ENCODE measurements around the gene RHBDD3.

Gene RHBDD3

DNA sequence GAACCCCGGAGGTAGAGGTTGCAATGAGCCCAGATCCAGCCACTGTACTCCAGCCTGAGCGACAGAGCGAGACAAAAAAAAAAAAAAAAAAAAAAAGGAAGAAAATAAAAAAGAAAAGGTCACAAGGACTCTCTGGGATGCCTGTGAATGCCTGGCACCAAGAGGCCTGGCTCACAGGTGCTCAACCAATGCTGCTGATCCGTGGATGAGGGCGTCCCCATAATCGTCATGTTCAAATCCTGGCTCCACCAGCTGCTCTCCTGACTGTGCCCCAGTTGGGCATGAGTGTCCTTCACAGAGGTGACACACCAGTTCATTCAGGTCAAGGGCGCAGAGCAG, 38.0 kb upstream of the RHBDD3 start:
- H3K4me1 ChIP-seq (ENCODE audit: insufficient read depth, poor library complexity, severe bottlenecking), result peaks cover 19% of the 10 kb centered on the region
- ATAC-seq (ENCODE audit: low read depth) (no peak), DNase-seq (ENCODE audit: low spot score) (no peak)
- no peaks in the 10 kb centered on the region for H3K36me3 ChIP-seq (ENCODE audit: low read depth)
- TF ChIP-seq, protein P1, sequence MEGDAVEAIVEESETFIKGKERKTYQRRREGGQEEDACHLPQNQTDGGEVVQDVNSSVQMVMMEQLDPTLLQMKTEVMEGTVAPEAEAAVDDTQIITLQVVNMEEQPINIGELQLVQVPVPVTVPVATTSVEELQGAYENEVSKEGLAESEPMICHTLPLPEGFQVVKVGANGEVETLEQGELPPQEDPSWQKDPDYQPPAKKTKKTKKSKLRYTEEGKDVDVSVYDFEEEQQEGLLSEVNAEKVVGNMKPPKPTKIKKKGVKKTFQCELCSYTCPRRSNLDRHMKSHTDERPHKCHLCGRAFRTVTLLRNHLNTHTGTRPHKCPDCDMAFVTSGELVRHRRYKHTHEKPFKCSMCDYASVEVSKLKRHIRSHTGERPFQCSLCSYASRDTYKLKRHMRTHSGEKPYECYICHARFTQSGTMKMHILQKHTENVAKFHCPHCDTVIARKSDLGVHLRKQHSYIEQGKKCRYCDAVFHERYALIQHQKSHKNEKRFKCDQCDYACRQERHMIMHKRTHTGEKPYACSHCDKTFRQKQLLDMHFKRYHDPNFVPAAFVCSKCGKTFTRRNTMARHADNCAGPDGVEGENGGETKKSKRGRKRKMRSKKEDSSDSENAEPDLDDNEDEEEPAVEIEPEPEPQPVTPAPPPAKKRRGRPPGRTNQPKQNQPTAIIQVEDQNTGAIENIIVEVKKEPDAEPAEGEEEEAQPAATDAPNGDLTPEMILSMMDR (IDR thresholded peaks at IDR 0.05; ENCODE audit: poor library complexity, severe bottlenecking), result no peak
- peak overlapping the region; percentile 60 for H3K4me3 ChIP-seq (ENCODE audit: severe bottlenecking)
- no peaks in the 10 kb centered on the region for H3K9me3 ChIP-seq (ENCODE audit: severe bottlenecking)
- H3K27me3 ChIP-seq (ENCODE audit: insufficient read depth, poor library complexity, severe bottlenecking), result no peaks in the 10 kb centered on the region
- peak overlapping the region; percentile 76 for H3K27ac ChIP-seq (ENCODE audit: poor library complexity, severe bottlenecking)

DNA sequence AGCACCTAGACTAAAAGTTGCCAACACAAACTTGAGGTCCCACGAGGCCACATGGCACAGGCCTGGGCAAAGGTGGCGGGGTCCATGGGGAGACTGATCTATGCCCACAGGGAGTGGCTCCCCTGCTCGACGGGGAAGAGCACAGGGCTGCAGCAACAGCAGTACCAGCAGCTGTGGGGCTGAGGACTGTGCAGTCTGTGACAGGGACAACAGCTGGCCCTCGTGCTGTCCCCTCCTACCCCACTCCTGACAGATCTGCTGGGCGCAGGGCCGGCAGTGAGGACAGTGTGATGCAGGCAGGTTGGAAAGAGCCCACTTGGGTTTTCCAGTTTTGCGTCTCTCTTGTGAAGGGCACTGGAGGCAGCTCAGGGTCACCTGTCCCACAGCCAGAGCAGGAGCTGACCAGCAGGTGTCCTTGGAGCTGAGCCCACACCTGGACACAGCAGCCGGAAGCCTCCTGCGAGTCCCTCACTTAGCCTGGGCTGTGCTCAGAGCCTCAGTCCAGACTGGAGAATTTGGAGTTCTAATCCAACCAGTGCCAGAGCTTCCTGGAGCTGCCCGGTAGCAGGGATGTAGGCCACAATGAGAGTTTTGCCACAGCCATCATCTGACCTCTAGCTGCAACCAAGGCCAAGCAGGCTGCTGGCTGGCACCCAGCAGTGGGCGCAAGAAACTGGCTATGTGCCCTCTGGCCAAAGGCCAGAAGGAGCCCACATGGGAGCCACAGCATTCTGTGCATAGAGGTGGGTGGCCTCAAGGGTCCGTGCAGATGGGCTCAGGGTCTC, 35.1 kb upstream of the RHBDD3 start:
- TF ChIP-seq, protein P1 (IDR thresholded peaks at IDR 0.05; ENCODE audit: poor library complexity, severe bottlenecking), result no peak
- no peak for ATAC-seq (ENCODE audit: low read depth)
- Histone ChIP-seq H3K4me3 (ENCODE audit: severe bottlenecking) (no peak overlapping the region), H3K27ac (ENCODE audit: poor library complexity, severe bottlenecking) (no peak overlapping the region), H3K9me3 (ENCODE audit: severe bottlenecking) (no peaks in the 10 kb centered on the region), H3K27me3 (ENCODE audit: insufficient read depth, poor library complexity, severe bottlenecking) (no peaks in the 10 kb centered on the region), H3K36me3 (ENCODE audit: low read depth) (peaks cover 26% of the 10 kb centered on the region), H3K4me1 (ENCODE audit: insufficient read depth, poor library complexity, severe bottlenecking) (peaks cover 2% of the 10 kb centered on the region)
- DNase-seq (ENCODE audit: low spot score), result no peak

DNA sequence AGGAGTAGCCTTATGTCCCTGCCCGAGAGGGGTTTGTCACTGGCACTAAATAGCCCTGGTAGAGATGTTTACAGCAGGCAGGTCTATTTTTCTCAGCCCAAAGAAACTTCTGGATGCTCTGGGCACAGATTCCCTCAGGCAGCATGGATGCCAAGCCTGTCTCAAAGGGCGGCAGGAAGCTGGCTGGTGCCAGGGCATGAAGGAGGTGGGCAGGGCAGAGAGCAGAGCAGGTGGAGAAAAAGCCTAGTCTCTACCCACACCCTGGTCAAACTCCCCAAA, 34.6 kb upstream of the RHBDD3 start:
- H3K27me3 ChIP-seq (ENCODE audit: insufficient read depth, poor library complexity, severe bottlenecking), result no peaks in the 10 kb centered on the region
- ATAC-seq (ENCODE audit: low read depth) (no peak), DNase-seq (ENCODE audit: low spot score) (no peak)
- no peak overlapping the region for H3K27ac ChIP-seq (ENCODE audit: poor library complexity, severe bottlenecking)
- no peaks in the 10 kb centered on the region for H3K9me3 ChIP-seq (ENCODE audit: severe bottlenecking)
- no peak overlapping the region for H3K4me3 ChIP-seq (ENCODE audit: severe bottlenecking)
- TF ChIP-seq, protein P1 (IDR thresholded peaks at IDR 0.05; ENCODE audit: poor library complexity, severe bottlenecking), result no peak
- H3K36me3 ChIP-seq (ENCODE audit: low read depth), result peaks cover 31% of the 10 kb centered on the region
- no peaks in the 10 kb centered on the region for H3K4me1 ChIP-seq (ENCODE audit: insufficient read depth, poor library complexity, severe bottlenecking)

DNA sequence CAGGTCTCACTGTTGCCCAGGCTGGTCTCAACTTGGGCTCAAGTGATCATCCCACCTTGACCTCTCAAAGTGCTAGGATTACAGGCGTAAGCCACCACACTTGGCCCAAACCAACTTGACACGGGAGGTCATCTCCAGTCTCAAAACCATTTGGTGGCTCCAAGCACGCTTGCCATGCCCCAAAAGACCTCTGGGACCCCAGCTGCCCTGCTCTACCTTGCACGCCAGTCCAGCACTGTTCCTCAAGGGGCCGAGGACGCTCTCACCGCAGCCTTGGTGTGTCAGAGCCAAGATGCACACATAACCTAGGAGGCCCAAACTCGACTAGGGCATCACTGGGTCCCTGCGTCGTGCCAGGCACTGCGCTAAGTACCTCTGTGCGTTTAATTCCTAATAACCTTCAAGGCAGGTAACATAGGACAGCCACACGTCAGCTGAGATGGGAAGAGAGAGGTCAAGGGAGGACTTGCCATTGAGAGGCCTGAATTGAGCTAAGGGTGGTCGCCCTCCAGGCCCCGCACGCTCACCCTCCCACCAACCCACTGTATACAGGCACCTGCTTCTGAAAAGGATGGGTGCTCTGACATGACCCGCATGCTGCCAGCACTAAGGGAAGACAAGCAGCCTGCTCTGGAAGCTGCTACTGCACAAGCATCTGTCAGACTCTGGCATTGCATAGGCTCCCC, 34.1 kb upstream of the RHBDD3 start:
- H3K9me3 ChIP-seq (ENCODE audit: severe bottlenecking), result no peaks in the 10 kb centered on the region
- no peaks in the 10 kb centered on the region for H3K27me3 ChIP-seq (ENCODE audit: insufficient read depth, poor library complexity, severe bottlenecking)
- ATAC-seq (ENCODE audit: low read depth) (no peak), DNase-seq (ENCODE audit: low spot score) (no peak)
- no peak overlapping the region for H3K4me3 ChIP-seq (ENCODE audit: severe bottlenecking)
- no peak overlapping the region for H3K27ac ChIP-seq (ENCODE audit: poor library complexity, severe bottlenecking)
- TF ChIP-seq, protein P1 (IDR thresholded peaks at IDR 0.05; ENCODE audit: poor library complexity, severe bottlenecking), result no peak
- peaks cover 36% of the 10 kb centered on the region for H3K36me3 ChIP-seq (ENCODE audit: low read depth)
- H3K4me1 ChIP-seq (ENCODE audit: insufficient read depth, poor library complexity, severe bottlenecking), result no peaks in the 10 kb centered on the region
